IMR-90 (cell line): ENCODE measurements around the gene NUFIP2. TPM values are rescaled to one million over a fixed set of nuclear protein-coding genes. Genes with fewer than 3 reads are reported as not detected.

Experiments used
- BHLHE40 ChIP-seq: fragments of 150-350 bp; IDR thresholded peaks from 2 replicates; pipeline ENCODE4 v1.6.1; 2016; ENCODE audit warnings: mild to moderate bottlenecking, low read depth, low read length
- polyA plus RNA-seq, 3 experiments: library from polyadenylated mRNA; depleted of rRNA; stranded (reverse); fragments of >200 nt; gene quantifications; 2 replicates each; pipeline ENCODE4 v1.2.3, GENCODE V29; 2012; ENCODE audit warnings: low replicate concordance in 1 of 3
- total RNA-seq: library from RNA; depleted of rRNA; stranded (reverse); fragments of >200 nt; gene quantifications from 2 replicates; pipeline ENCODE4 v1.2.3, GENCODE V29; 2012
- TF ChIP-seq, protein P1 (sequence below): fragments of 150-350 bp; IDR thresholded peaks from 2 replicates; pipeline ENCODE4 v1.6.1; 2017; ENCODE audit warnings: mild to moderate bottlenecking, antibody characterized with exemption, low read length, low read depth

NUFIP2 gene
- total and polyA plus RNA-seq, 2 of the 4 experiments (the other 2 are of a cell fraction): 8.9 to 25.6 TPM

DNA sequence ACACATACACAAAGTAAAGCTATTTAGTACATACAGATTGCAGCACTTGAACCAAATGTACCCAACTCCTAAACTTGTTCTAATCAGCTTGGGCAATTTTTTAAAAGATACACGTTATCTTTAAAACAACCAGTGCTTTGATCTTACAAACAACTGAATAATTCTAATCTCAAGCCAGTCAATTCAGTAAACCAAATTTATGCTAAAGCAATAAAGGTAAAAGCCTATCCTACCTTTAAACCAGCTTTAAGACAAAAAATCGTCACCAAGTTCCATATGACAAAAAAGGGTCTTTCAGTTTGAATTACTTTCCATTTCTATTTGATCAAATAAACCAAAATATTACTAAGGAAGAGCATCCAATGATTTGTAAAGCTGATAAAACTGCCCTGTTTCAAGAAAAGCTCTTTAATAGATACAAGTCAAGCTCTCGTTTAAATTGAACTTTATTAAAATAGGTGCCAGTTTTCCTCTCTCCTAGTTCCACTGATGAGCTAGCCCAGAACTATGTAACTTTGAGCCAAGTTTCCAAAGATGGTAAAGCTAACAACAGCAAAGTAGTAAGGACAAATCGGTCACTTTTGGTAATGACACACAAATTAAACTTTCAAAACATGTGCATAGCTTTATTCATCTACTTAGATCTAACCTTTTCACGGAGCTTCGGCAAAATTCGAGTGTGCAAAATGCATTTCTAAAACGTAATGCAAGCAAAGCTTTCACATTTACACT is 37.0 kb downstream of the NUFIP2 start (continued):
- TF ChIP-seq, protein P1, sequence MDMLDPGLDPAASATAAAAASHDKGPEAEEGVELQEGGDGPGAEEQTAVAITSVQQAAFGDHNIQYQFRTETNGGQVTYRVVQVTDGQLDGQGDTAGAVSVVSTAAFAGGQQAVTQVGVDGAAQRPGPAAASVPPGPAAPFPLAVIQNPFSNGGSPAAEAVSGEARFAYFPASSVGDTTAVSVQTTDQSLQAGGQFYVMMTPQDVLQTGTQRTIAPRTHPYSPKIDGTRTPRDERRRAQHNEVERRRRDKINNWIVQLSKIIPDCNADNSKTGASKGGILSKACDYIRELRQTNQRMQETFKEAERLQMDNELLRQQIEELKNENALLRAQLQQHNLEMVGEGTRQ: no peak
- no peak for TF ChIP-seq BHLHE40
